CD4-positive, alpha-beta T cell treated with Interferon alpha-2 for 1 hour (primary cell): ENCODE data around the gene ASCC3.

Experiments
- DNase-seq, 2 donors: peaks; one replicate each; pipeline ENCODE4 v3.0.0-alpha.2; 2020 to 2022

ASCC3 gene

DNA sequence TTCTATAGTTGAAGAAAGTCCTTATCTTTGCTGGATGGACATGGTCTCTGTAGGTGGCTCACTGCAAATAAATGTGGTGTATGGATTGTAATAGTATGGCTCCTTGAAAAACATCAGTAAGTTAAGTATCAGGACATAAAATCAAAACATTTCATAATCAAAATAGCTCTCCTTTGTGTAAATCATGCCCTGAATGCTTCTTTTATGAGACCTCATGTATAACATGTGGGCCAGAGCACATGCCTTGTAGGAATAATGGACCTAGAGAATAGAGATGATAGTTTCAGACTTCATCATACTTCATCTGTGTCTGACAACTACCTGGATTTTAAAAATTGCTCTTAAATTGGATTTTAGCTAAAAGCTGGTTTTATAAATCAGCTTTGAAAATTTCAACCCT is 159.9 kb downstream of the ASCC3 start:
- no peak for DNase-seq

DNA sequence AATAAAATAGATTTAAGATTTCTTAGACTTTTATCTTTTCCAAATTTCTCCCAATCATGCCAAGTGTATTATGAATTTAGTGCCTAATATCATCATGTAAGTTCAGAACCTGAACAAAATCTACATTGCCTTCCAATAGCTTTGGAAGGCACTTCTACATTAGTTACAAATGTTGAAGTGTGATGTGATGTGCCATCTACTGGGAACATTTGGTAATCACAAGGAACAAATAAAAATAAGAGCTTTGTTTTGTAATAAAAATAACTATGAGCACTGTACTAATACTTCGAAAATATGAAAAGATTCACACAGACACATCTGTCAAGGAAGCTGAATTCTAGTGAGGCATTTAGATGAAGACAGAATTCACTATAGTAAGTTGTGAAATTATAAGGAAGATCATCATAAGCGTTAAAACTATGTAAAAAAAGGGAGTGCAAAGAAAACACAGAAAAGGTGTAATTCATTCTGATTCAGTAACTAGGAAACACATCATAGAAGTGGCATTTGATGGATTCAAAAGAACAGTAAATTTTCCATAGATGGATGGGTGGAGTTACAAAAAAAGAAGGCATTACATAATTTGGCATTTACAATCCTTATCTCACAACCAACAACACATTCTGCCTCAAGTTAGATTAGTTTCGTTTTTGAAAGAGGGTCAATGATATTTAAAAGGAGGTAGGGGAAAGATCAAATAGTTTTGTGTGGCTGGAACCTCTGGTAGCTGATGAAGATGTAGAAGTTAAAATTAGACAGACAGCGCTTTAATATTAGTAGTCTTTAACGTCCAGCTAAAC is 161.0 kb downstream of the ASCC3 start:
- DNase-seq = peak in 1 of 2 donors; percentile 29

GRCh38 chr6:100712997-100713396 is 168.1 kb downstream of the ASCC3 start:
- DNase-seq = no peak

DNA sequence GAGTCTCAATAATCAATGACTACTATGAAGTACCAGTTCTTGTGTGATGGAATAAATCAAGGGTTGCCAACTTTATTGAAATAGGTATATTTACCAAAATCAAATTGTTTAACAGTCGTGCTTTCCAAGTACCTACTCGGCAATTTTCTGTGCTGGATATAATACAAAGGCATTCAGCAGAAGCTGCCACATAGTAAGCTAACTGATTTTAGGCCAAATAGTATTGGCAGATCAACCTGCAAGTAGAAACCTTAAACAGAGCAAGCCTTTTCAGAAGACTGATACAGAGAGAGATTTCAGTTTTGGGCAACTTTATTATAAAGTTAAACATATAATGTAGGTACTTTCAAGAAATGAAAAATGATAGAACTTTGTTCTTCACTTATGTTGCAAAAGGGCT is 174.6 kb downstream of the ASCC3 start:
- no peak for DNase-seq

DNA sequence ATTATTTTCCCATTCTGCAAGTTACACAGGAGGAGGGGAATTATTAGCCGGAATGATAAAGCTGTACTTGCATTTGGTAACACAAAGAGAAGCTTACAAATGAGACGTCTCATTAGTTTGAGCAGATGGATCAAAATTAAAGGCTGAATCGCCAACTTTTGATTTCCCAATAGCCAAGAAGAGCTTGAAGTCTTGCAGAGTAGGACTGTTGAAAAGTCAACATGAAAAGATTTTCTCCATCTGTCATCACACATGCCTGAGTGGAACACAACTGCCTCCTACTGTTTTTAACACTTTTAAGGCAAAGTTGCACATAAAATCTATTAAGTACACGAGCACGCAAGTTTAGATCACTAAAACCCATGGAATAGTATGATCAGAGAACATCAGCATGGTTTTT is 176.2 kb downstream of the ASCC3 start:
- DNase-seq = no peak

DNA sequence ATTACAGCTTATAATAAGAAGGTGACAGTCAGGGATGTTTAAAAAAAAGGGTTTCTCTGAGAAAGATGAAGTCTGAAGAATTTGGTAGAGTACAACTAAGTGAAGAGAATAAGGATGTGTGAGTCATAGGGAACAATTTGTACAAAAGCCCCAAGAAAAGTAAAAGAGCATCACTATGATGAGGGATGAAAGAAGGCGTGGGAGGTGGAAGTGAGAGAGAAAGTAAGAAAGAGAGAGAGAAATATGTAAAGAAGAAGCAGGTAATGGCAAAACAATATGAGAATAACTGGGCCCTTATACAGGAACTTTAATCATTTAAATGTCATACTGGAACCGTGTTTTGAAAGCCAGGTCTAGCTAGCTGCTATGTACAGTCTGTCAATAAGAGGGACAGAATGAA is 179.4 kb downstream of the ASCC3 start:
- no peak for DNase-seq

GRCh38 chr6:100700009-100700408 is 181.1 kb downstream of the ASCC3 start:
- DNase-seq = no peak

- DNase-seq = no peak
Measured at GRCh38 chr6:100695445-100695844, 185.7 kb downstream of the ASCC3 start.

- no peak for DNase-seq
Measured at GRCh38 chr6:100693249-100693927, 187.7 kb downstream of the ASCC3 start.

- no peak for DNase-seq
Measured at GRCh38 chr6:100691972-100692371, 189.2 kb downstream of the ASCC3 start.

- no peak for DNase-seq
Measured at GRCh38 chr6:100686216-100686615, 194.9 kb downstream of the ASCC3 start.

DNA sequence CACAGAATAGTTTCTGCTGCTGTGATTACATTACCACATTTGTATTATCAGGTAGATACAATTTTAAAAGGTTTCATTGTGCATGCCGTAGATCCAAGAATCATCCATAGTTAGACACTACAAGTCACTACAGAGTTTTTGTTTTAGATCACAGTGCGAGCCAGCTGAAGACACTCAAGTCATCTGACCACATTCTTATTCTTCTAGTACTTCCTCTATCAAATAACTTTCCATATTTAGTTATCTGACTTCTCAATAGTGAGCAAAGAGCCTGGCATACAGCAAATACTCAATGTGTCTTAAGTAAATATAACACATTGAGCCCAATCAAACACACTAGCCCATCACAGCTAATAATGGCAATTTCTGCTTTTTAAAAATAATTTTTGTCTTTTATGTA is 195.4 kb downstream of the ASCC3 start:
- DNase-seq = no peak

DNA sequence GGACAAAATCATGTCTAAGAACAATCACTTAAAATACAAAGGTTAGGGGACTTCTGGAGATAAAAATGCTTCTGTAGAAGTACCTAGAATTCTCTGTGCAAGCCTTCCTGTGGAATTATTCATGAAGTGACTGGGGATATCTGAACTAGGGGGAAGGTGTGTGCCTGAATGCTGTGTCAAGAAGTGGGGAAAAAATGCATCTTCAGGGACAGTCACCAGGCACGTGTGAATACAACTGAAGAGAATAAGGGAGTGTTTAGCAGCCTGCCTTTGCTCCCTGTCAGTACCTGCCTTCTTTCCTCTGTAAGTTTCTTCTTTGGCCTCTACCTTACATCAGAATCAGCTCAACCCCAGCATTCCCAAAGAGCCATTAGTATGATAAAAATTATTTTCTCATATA is 201.0 kb downstream of the ASCC3 start:
- no peak for DNase-seq

- no peak for DNase-seq
Measured at GRCh38 chr6:100678027-100678426, 203.1 kb downstream of the ASCC3 start.

- DNase-seq = no peak
Measured at GRCh38 chr6:100677240-100677639, 203.9 kb downstream of the ASCC3 start.

DNA sequence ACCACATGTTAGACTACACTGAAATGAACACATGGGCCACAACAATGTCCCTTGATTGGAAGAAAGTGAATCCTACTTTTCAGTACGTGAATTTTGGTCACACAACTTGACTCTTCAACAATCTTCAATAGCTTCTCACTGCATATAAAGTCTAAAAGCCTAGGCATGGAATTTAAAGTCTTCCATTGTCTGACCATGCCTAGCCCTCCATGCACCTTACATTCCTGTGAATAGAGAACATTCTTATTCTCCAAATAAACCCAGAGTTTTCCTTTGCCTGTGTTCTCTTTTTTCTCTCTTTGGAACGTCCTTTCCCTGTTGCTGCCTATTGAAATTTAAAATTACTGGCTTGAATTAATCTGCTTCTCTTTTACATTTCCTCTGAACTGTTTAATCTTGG is 207.5 kb downstream of the ASCC3 start:
- no peak for DNase-seq

DNA sequence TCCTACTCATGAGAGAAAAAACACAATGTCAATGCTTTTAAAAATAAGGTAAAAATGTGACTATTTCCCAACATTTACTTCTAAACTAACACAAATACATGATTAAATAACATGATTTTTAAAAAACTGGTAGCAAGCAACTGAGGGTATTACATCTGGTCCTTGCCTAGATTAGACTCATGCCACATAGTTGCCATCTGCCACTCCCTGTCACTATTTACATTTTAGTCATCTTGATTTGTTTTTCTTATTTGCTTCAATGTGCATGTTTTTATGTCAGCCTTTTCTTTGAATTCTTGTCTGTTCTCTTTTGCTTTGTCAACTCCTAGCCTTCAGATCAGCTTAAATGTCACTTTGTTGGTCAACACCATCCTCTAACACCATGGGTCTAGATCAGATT is 209.4 kb downstream of the ASCC3 start:
- no peak for DNase-seq

DNA sequence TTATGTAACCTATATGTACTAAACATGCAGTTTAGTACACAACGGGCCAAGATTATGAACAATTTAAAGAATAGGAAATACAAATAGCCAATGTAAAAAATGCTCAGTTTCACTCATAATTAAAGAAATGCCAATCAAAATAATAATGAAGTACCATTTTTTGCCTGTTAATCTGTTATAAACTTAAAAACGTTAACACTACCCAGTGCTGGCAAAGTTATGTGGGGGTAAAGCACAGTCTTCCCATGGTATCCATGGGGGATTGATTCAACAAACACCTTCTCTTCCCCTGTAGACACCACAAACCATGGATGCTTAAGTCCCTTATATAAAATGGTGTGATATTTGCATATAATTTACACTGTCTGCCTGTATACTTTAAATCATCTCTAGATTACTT is 211.1 kb downstream of the ASCC3 start:
- no peak for DNase-seq

DNA sequence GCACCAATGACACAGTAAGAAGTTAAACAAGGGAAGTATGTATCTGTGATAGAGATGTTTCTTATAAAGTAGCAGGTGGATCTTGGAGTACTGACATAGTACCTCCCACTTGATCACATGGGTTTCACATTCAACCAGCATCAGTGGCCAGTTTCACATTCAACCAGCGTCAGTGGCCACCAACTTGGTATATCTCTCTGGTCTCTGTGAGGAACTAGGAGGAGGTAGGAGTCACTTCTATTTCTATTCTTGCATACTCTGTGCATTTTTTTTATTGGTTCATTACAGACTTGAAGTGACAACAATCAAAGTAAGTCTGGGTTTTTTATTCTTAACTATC is 216.1 kb downstream of the ASCC3 start:
- DNase-seq = no peak

DNA sequence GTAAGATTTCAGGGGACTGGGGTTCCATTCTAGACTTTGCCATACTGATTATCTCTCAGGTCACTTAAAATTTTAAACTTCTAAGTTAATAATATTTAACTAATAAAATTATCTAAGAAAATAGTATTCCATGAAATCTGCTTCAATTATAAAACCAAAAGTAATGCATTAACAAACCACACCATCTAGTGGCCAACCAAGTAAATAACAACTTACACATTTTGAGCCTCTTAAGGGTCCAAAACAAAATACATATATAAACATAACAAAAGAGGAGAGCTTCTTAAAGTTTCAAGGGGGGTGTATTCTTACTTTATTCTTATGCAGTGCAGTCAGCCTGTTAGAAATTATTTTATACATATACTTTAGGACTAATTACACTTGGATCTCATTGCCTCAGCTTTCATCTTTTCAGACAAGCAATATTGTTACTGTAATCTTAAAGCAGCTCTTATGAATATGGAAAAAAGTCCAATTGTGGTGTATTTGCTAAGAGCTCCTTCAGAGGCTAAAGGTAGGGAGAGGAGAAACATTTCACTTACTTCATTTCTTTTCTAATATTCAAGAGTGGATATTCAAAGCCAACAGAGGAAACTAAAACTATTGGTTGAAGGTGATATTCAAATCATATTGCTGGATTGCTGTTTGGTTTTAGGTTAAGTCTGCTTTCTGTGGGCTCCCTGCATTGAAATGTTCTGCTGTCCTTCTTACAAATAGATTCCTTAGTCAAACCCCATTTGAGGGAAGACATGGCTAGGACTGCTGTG is 216.7 kb downstream of the ASCC3 start:
- peak in 1 of 2 donors; percentile 47 for DNase-seq

- DNase-seq = no peak
Measured at GRCh38 chr6:100663219-100663863, 217.8 kb downstream of the ASCC3 start.

GRCh38 chr6:100662264-100662663 is 218.9 kb downstream of the ASCC3 start:
- no peak for DNase-seq

DNA sequence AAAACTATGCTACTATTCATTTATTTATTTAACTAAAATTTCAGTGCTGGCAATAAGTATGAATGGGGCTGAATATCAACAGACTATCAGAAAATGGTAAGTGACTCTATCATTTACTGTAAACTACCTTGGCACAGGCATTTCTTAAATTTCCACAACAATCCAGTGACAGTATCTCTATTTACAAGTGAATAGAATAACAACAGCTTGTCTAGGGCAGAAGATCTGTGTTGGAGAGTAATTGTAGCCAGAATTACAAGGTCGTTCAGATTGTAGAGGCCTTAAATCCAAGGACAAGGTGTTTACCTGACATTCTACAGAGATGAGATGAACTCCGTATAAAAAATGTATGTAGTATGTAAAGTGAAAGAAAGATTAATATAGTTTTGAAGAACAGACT is 222.6 kb downstream of the ASCC3 start:
- DNase-seq = no peak
